Endothelial cell of umbilical vein (primary cell): ENCODE measurements around the gene L1CAM. TPM values are rescaled to one million over a fixed set of nuclear protein-coding genes. Genes with fewer than 3 reads are reported as not detected.
A peak's percentile ranks its signal among the peaks of the same experiment; 100 is the strongest.

Experiments
- BruUV-seq: library from RNA; stranded (reverse); fragments of 400-500 nt; replicated peaks from 2 replicates; lab custom pipeline; 2021; lab: Mats Ljungman, UMichigan
- CTCF ChIA-PET: fragments of 300-600, 350-600 bp; sonication (Branson Sonifier 250); formaldehyde crosslinking; loops from one replicate; lab custom pipeline; 2021; ENCODE audit warnings: antibody characterized with exemption, inconsistent platforms; lab: Charles Lee
- POLR2A ChIA-PET: fragments of 300-600, 350-600 bp; sonication (Branson Sonifier 250); formaldehyde crosslinking; loops from one replicate; lab custom pipeline; 2021; ENCODE audit warnings: antibody characterized with exemption, inconsistent platforms; lab: Charles Lee
- DNase-seq: peaks from one replicate; pipeline ENCODE4 v3.0.0-alpha.2; 2011; ENCODE audit warnings: low read depth, low spot score
- FAIRE-seq: peaks from 2 replicates; lab custom pipeline; 2011; peaks lifted over from hg19 to GRCh38; lab: Jason Lieb, UNC
- H2AFZ ChIP-seq: 2 replicates; pipeline ENCODE4 v1.6.0; 2012; ENCODE audit warnings: low read depth, low read length, control low read depth, inconsistent platforms
- H3K27ac ChIP-seq: 2 replicates; pipeline ENCODE4 v1.5.1; 2011; ENCODE audit warnings: low read depth, mild to moderate bottlenecking, control low read depth, low read length, moderate library complexity; ENCODE audit not compliant: insufficient read depth
- H3K27me3 ChIP-seq, 2 experiments: 2 replicates each; pipeline versions ENCODE4 v1.6.0 to v1.6.1; 2011; ENCODE audit warnings: low read length in 2 of 2, mixed read lengths in 1 of 2; ENCODE audit not compliant: control insufficient read depth in 2 of 2, insufficient read depth in 2 of 2
- H3K36me3 ChIP-seq, 2 experiments: 2 replicates in 1 of 2; 3 replicates in 1 of 2; pipeline ENCODE4 v1.5.1; 2011; ENCODE audit warnings: low read length in 2 of 2, mild to moderate bottlenecking in 1 of 2, moderate library complexity in 1 of 2; ENCODE audit not compliant: control insufficient read depth in 2 of 2, insufficient read depth in 2 of 2; ENCODE audit errors: extremely low read depth in 1 of 2
- H3K4me1 ChIP-seq: 3 replicates; pipeline ENCODE4 v1.5.1; 2011; ENCODE audit warnings: mild to moderate bottlenecking, low read length; ENCODE audit not compliant: control insufficient read depth, insufficient read depth; ENCODE audit errors: extremely low read depth
- H3K4me2 ChIP-seq: 2 replicates; pipeline ENCODE4 v1.6.1; 2011; ENCODE audit warnings: low read length, control low read depth, mixed read lengths; ENCODE audit not compliant: insufficient read depth
- H3K4me3 ChIP-seq, 3 experiments: fragments of 200-600 bp in 1 of 3; sonication (generic), shearing (Covaris generic) in 1 of 3; replicated peaks in 1 of 3; 2 replicates each; pipeline ENCODE4 v1.5.1; 2011 to 2016; ENCODE audit warnings: control low read depth in 3 of 3, low read length in 3 of 3, mild to moderate bottlenecking in 2 of 3, inconsistent platforms in 1 of 3, low read depth in 1 of 3, moderate library complexity in 1 of 3; ENCODE audit not compliant: insufficient read depth in 1 of 3
- H3K79me2 ChIP-seq: 2 replicates; pipeline ENCODE4 v1.6.0; 2012; ENCODE audit warnings: low read length, inconsistent platforms; ENCODE audit not compliant: control insufficient read depth, insufficient read depth
- H3K9ac ChIP-seq: replicated peaks from 2 replicates; pipeline ENCODE3; 2011; ENCODE audit warnings: low read length, control low read depth; ENCODE audit not compliant: insufficient read depth; ENCODE audit errors: extremely low read depth
- H3K9me1 ChIP-seq: replicated peaks from 3 replicates; pipeline ENCODE4 v1.6.0; 2011; ENCODE audit warnings: mild to moderate bottlenecking, low read length; ENCODE audit not compliant: control insufficient read depth, insufficient read depth; ENCODE audit errors: extremely low read depth
- H3K9me3 ChIP-seq: replicated peaks from 2 replicates; pipeline ENCODE4 v1.5.1; 2012; ENCODE audit warnings: low read length, inconsistent platforms; ENCODE audit not compliant: control insufficient read depth, insufficient read depth
- H4K20me1 ChIP-seq: replicated peaks from 2 replicates; pipeline ENCODE3; 2011; ENCODE audit warnings: mild to moderate bottlenecking, low read length; ENCODE audit not compliant: control insufficient read depth, insufficient read depth; ENCODE audit errors: extremely low read depth
- EZH2 ChIP-seq: IDR thresholded peaks from 2 replicates; pipeline ENCODE4 v1.6.1; 2012; ENCODE audit warnings: borderline replicate concordance, low read depth, mild to moderate bottlenecking, moderate library complexity, low read length, inconsistent platforms; ENCODE audit not compliant: severe bottlenecking
- FOS ChIP-seq: IDR thresholded peaks from 2 replicates; pipeline ENCODE4 v1.6.1; 2011; ENCODE audit warnings: mild to moderate bottlenecking, low read length, moderate library complexity, borderline replicate concordance; ENCODE audit not compliant: insufficient read depth
- GATA2 ChIP-seq: IDR thresholded peaks from 2 replicates; pipeline ENCODE4 v1.7.0; 2011; ENCODE audit warnings: low read depth, mild to moderate bottlenecking, moderate library complexity, mixed read lengths, low read length; ENCODE audit not compliant: insufficient read length, insufficient read depth
- JUN ChIP-seq: IDR thresholded peaks from 2 replicates; pipeline ENCODE4 v1.6.1; 2011; ENCODE audit warnings: borderline replicate concordance, low read depth; ENCODE audit not compliant: insufficient read length, insufficient read depth
- MYC ChIP-seq: IDR thresholded peaks from one replicate; pipeline ENCODE4 v1.6.1; 2011; ENCODE audit warnings: mild to moderate bottlenecking, low read depth, low read length
- POLR2A ChIP-seq: IDR thresholded peaks from 2 replicates; pipeline ENCODE4 v1.6.1; 2012; ENCODE audit warnings: low read depth, mild to moderate bottlenecking, control low read depth, low read length
- POLR2AphosphoS5 ChIP-seq: IDR thresholded peaks from 2 replicates; pipeline ENCODE4 v1.6.1; 2012; ENCODE audit warnings: low read depth, mild to moderate bottlenecking, control low read depth, low read length, moderate library complexity; ENCODE audit not compliant: insufficient read depth
- dilution Hi-C: fragments of 300-500 bp; cut with MboI; formaldehyde crosslinking; loops from one replicate; pipeline ENCODE4 v1.15.0; 2019; ENCODE audit warnings: low sequenced_read_pairs; ENCODE audit not compliant: extremely low pct_ligation_motif_present
- intact Hi-C: fragments of 100-400 bp; cut with micrococcal nuclease; formaldehyde crosslinking; loops from one replicate; pipeline ENCODE4 v1.10.0; 2022
- polyA plus RNA-seq, 4 experiments: library from polyadenylated mRNA; depleted of rRNA in 3 of 4; stranded (reverse) in 3 of 4; unstranded in 1 of 4; fragments of >200 nt; gene quantifications; 2 replicates each; pipeline versions ENCODE4 v1.2.1 to v1.2.3, GENCODE V29; 2011 to 2012; ENCODE audit warnings: missing spikeins in 1 of 4
- total RNA-seq: library from RNA; stranded (reverse); gene quantifications from 2 replicates; pipeline ENCODE4 v1.2.3, GENCODE V29; 2021
- TF ChIP-seq, protein P1 (sequence below), 2 donors: IDR thresholded peaks; 1 replicate in 1 of 2; 2 replicates in 1 of 2; pipeline ENCODE4 v1.5.1; 2011; ENCODE audit warnings: low read length in 2 of 2, mild to moderate bottlenecking in 2 of 2, moderate library complexity in 2 of 2, control low read depth in 1 of 2, inconsistent platforms in 1 of 2, low read depth in 1 of 2; ENCODE audit not compliant: insufficient read depth in 1 of 2; ENCODE audit errors: extremely low read depth in 1 of 2
- TF ChIP-seq, protein P2 (sequence below): IDR thresholded peaks from 2 replicates; pipeline ENCODE4 v1.6.1; 2011; ENCODE audit not compliant: insufficient read depth, insufficient read length

Gene L1CAM
- total and polyA plus RNA-seq, 2 donors (not counting 3 experiments of a cell fraction or from before 2014, with no cell fraction given), result 0.01 TPM; not detected in 1

DNA sequence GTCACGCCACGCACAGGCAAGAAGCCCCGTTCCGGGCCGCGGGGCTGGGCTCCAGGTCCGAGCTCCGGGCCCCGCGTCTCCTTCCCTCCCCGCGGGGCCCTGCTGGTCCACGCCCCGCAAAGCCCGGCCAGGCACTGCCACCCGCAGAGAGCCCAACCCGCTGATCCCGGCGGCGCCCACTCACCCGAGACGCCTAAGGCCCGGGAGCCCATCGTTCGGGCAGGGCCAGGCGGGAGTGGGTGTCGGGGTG is 56.5 kb downstream of the L1CAM start:
- Histone ChIP-seq H2AFZ (no peak overlapping the region), H3K9ac (no peak overlapping the region), H3K36me3 (no peaks in the 10 kb centered on the region), H3K79me2 (no peaks in the 10 kb centered on the region), H3K4me3 (no peak overlapping the region), H3K27me3 (peaks cover 33 to 38% of the 10 kb centered on the region in 2 experiments), H3K9me1 (no peaks in the 10 kb centered on the region), H4K20me1 (no peaks in the 10 kb centered on the region), H3K4me1 (no peaks in the 10 kb centered on the region), H3K4me2 (no peak overlapping the region), H3K9me3 (no peaks in the 10 kb centered on the region), H3K27ac (no peak overlapping the region)
- intact Hi-C loops (no loop called here), dilution Hi-C loops (no loop called here)
- BruUV-seq, result no TSS peak
- POLR2A ChIA-PET, result no interaction called here
- peak; percentile 92 for TF ChIP-seq EZH2
- TF ChIP-seq GATA2, result no peak
- FAIRE-seq (no peak), DNase-seq (no peak)
- CTCF ChIA-PET, result no interaction called here

DNA sequence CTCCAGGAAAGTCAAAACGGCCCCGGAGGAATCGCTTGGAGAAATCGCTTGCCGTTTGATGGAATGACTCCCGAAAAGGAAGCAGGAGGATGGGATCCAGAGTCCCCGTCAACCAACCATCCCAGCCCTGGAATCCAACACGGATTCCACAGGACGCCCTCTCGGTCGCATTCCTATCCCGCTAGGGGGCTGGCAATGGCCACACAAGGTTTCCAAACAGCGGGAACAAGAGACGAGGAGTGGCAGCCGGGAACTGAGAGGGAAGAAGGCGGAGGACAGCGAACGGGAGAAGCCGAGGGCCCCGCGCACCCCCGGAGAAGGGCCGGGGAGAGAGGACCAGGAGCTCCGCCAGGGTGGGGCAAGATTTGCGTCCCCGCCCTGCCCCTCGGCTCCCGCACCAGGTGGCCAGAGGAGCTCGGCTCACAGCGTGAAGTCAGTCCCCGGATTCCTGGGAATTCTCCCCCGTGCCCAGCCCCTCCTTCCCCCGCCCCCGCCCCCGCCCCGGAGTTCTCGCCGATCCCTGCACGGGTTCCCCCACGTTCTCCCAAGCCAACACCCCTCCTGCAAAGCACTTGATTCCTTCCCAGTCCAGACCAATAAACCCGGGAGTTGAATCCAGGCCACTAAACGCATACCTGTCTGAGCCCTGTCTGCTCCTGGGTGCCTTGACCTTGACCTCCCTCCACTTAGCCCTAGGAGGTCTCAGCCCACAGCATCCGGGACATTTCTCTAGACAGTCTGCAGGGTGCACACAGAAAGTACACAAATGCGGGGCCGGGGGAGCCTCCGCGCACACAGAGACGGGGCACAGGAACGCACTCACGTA is 57.0 kb downstream of the L1CAM start:
- H3K9ac ChIP-seq, result no peak overlapping the region
- no peaks in the 10 kb centered on the region for H3K36me3 ChIP-seq
- CTCF ChIA-PET, result no interaction called here
- POLR2A ChIA-PET, result no interaction called here
- no peak overlapping the region for H3K4me3 ChIP-seq
- no peaks in the 10 kb centered on the region for H3K4me1 ChIP-seq
- H3K9me3 ChIP-seq, result no peaks in the 10 kb centered on the region
- peaks cover 33 to 38% of the 10 kb centered on the region in 2 experiments for H3K27me3 ChIP-seq
- BruUV-seq, result no TSS peak
- intact Hi-C loops (no loop called here), dilution Hi-C loops (no loop called here)
- no peak overlapping the region for H2AFZ ChIP-seq
- H4K20me1 ChIP-seq, result no peaks in the 10 kb centered on the region
- H3K4me2 ChIP-seq, result no peak overlapping the region
- H3K27ac ChIP-seq, result no peak overlapping the region
- TF ChIP-seq POLR2AphosphoS5 (no peak), JUN (no peak), FOS (no peak), MYC (no peak), POLR2A (no peak), EZH2 (no peak), GATA2 (no peak)
- TF ChIP-seq, protein P1, sequence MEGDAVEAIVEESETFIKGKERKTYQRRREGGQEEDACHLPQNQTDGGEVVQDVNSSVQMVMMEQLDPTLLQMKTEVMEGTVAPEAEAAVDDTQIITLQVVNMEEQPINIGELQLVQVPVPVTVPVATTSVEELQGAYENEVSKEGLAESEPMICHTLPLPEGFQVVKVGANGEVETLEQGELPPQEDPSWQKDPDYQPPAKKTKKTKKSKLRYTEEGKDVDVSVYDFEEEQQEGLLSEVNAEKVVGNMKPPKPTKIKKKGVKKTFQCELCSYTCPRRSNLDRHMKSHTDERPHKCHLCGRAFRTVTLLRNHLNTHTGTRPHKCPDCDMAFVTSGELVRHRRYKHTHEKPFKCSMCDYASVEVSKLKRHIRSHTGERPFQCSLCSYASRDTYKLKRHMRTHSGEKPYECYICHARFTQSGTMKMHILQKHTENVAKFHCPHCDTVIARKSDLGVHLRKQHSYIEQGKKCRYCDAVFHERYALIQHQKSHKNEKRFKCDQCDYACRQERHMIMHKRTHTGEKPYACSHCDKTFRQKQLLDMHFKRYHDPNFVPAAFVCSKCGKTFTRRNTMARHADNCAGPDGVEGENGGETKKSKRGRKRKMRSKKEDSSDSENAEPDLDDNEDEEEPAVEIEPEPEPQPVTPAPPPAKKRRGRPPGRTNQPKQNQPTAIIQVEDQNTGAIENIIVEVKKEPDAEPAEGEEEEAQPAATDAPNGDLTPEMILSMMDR (IDR thresholded peaks at IDR 0.05; ENCODE audit: extremely low read depth in 1 of 2, insufficient read depth in 1 of 2, low read depth in 1 of 2, low read length in 2 of 2), result no peak
- TF ChIP-seq, protein P2, sequence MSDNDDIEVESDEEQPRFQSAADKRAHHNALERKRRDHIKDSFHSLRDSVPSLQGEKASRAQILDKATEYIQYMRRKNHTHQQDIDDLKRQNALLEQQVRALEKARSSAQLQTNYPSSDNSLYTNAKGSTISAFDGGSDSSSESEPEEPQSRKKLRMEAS, result no peak
- FAIRE-seq, result peak; percentile 75
- H3K9me1 ChIP-seq, result no peaks in the 10 kb centered on the region
- DNase-seq, result no peak
- H3K79me2 ChIP-seq, result no peaks in the 10 kb centered on the region
